GM12878 (cell line): ENCODE results near the gene KLF8.

Source experiments
- ESRRA ChIP-seq: IDR thresholded peaks from 2 replicates; pipeline ENCODE4 v1.6.1; 2012; ENCODE audit warnings: mild to moderate bottlenecking, low read length, improper control_type of control experiment
- JUND ChIP-seq: IDR thresholded peaks from 2 replicates; pipeline ENCODE4 v1.6.1; 2012; ENCODE audit warnings: low read depth, mild to moderate bottlenecking, low read length, improper control_type of control experiment, moderate library complexity
- KDM1A ChIP-seq: fragments of 200-600 bp; sonication (generic); IDR thresholded peaks from 2 replicates; pipeline ENCODE4 v1.6.1; 2016; ENCODE audit warnings: borderline replicate concordance
- NFYB ChIP-seq: IDR thresholded peaks from 2 replicates; pipeline ENCODE4 v1.6.1; 2011; ENCODE audit warnings: low read depth, mild to moderate bottlenecking, low read length, improper control_type of control experiment, moderate library complexity; ENCODE audit not compliant: insufficient read depth
- PBX3 ChIP-seq: IDR thresholded peaks from 2 replicates; pipeline ENCODE4 v1.6.1; 2011; ENCODE audit warnings: mild to moderate bottlenecking, low read depth, low read length, moderate library complexity; ENCODE audit not compliant: insufficient replicate concordance
- POLR2A ChIP-seq: IDR thresholded peaks from 2 replicates; pipeline ENCODE4 v1.6.1; 2011; ENCODE audit warnings: low read depth, mild to moderate bottlenecking, low read length
- POLR2AphosphoS5 ChIP-seq: IDR thresholded peaks from 2 replicates; pipeline ENCODE4 v1.6.1; 2011; ENCODE audit warnings: mild to moderate bottlenecking, low read length, inconsistent platforms
- RAD21 ChIP-seq: IDR thresholded peaks from 2 replicates; pipeline ENCODE4 v1.6.1; 2011; ENCODE audit warnings: mild to moderate bottlenecking, low read depth, low read length, moderate library complexity; ENCODE audit not compliant: insufficient read depth
- RELA ChIP-seq: fragments of 450-650 bp; IDR thresholded peaks from 2 replicates; pipeline ENCODE4 v1.8.0; 2014; ENCODE audit warnings: borderline replicate concordance; ENCODE audit not compliant: partially characterized antibody
- YY1 ChIP-seq: IDR thresholded peaks from 2 replicates; pipeline ENCODE4 v1.6.1; 2011; ENCODE audit warnings: low read depth, mild to moderate bottlenecking, low read length
- TF ChIP-seq, protein P1 (sequence below): IDR thresholded peaks from 2 replicates; pipeline ENCODE4 v1.6.1; 2012; ENCODE audit warnings: low read depth, low read length, improper control_type of control experiment

- no peak for TF ChIP-seq POLR2A
- TF ChIP-seq POLR2AphosphoS5, result no peak
- TF ChIP-seq RELA, result no peak
- TF ChIP-seq PBX3, result no peak
- TF ChIP-seq, protein P1, sequence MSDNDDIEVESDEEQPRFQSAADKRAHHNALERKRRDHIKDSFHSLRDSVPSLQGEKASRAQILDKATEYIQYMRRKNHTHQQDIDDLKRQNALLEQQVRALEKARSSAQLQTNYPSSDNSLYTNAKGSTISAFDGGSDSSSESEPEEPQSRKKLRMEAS, result no peak
- no peak for TF ChIP-seq JUND
- TF ChIP-seq ESRRA, result no peak
- no peak for TF ChIP-seq NFYB
- TF ChIP-seq RAD21, result no peak
- TF ChIP-seq YY1, result no peak
- TF ChIP-seq KDM1A, result no peak
These were observed 21.9 kb downstream of the KLF8 start for GRCh38 chrX:56253832-56254703.
